HepG2 (cell line): Measurements from ENCODE around the gene ZC3H4. TPM values are rescaled to one million over a fixed set of nuclear protein-coding genes. Genes with fewer than 3 reads are reported as not detected.

Experiments
- HMGA1 ChIP-seq: sonication (generic); formaldehyde crosslinking; conservative IDR thresholded peaks from 2 replicates; pipeline ENCODE4 v1.4.0; 2020; ENCODE audit warnings: missing genetic modification reagents
- HNF1B ChIP-seq: sonication (generic); formaldehyde crosslinking; IDR thresholded peaks from 2 replicates; pipeline ENCODE4 v1.5.1; 2020; ENCODE audit warnings: mild to moderate bottlenecking, moderate library complexity, missing genetic modification reagents
- KDM5A ChIP-seq: fragments of 200-600 bp; sonication (generic); IDR thresholded peaks from 2 replicates; pipeline ENCODE4 v1.7.0; 2018; ENCODE audit warnings: antibody characterized with exemption, mild to moderate bottlenecking, low read length, borderline replicate concordance
- MIER3 ChIP-seq: IDR thresholded peaks from 2 replicates; pipeline ENCODE4 v1.6.1; 2016; ENCODE audit warnings: missing compliant biosample characterization, borderline replicate concordance
- NFATC3 ChIP-seq: sonication (generic); formaldehyde crosslinking; IDR thresholded peaks from 2 replicates; pipeline ENCODE4 v1.5.1; 2020; ENCODE audit warnings: mild to moderate bottlenecking, missing genetic modification reagents
- SALL1 ChIP-seq: sonication (generic); formaldehyde crosslinking; IDR thresholded peaks from 2 replicates; pipeline ENCODE4 v1.8.0; 2022; ENCODE audit warnings: mild to moderate bottlenecking, missing genetic modification reagents
- ZFY ChIP-seq: sonication (generic); formaldehyde crosslinking; IDR thresholded peaks from 2 replicates; pipeline ENCODE4 v1.4.0; 2020; ENCODE audit warnings: missing genetic modification reagents
- ZNF362 ChIP-seq: sonication (generic); formaldehyde crosslinking; IDR thresholded peaks from 2 replicates; pipeline ENCODE4 v1.4.0; 2020; ENCODE audit warnings: missing genetic modification reagents, mild to moderate bottlenecking, borderline replicate concordance
- ZNF609 ChIP-seq: sonication (generic); formaldehyde crosslinking; IDR thresholded peaks from 2 replicates; pipeline ENCODE4 v1.4.0; 2020; ENCODE audit warnings: mild to moderate bottlenecking, missing genetic modification reagents, borderline replicate concordance
- ZNF672 ChIP-seq: sonication (generic); formaldehyde crosslinking; IDR thresholded peaks from 2 replicates; pipeline ENCODE4 v1.8.1; 2022; ENCODE audit warnings: missing genetic modification reagents
- ZNF7 ChIP-seq: IDR thresholded peaks from 2 replicates; pipeline ENCODE4 v1.6.1; 2016; ENCODE audit warnings: missing biosample characterization, missing genetic modification reagents
- ZNF850 ChIP-seq: sonication (generic); formaldehyde crosslinking; conservative IDR thresholded peaks from 2 replicates; pipeline ENCODE4 v1.9.0; 2021; ENCODE audit warnings: mild to moderate bottlenecking, missing genetic modification reagents
- polyA plus RNA-seq, 8 experiments: library from polyadenylated mRNA; depleted of rRNA in 3 of 8; stranded (reverse) in 7 of 8; unstranded in 1 of 8; fragments of >200 nt; fragmentation: Illumina TruSeq in 4 of 8; extraction: Trizol in 4 of 8; gene quantifications; 2 replicates each; pipeline versions ENCODE4 v1.2.1 to v1.2.3, GENCODE V29; 2011 to 2016; ENCODE audit warnings: low read depth in 4 of 8, missing spikeins in 1 of 8, mixed read lengths in 1 of 8; ENCODE audit not compliant: insufficient read depth in 1 of 8
- total RNA-seq, 5 experiments: library from RNA; depleted of rRNA; stranded (reverse); fragments of >200 nt; fragmentation: Illumina TruSeq; extraction: Trizol; gene quantifications; 2 replicates each; pipeline ENCODE4 v1.2.3, GENCODE V29; 2016; ENCODE audit warnings: low read depth in 1 of 5
- TF ChIP-seq, protein P1 (sequence below), 2 experiments: sonication (generic) in 1 of 2; formaldehyde crosslinking in 1 of 2; IDR thresholded peaks; 2 replicates each; pipeline versions ENCODE4 v1.4.0 to v1.6.1; 2016 to 2020; ENCODE audit warnings: borderline replicate concordance in 1 of 2, low read depth in 1 of 2, mild to moderate bottlenecking in 1 of 2, missing genetic modification reagents in 1 of 2
- TF ChIP-seq, protein P2 (sequence below): sonication (generic); formaldehyde crosslinking; IDR thresholded peaks from 2 replicates; pipeline ENCODE4 v1.5.0; 2020; ENCODE audit warnings: mild to moderate bottlenecking, missing genetic modification reagents

ZC3H4 gene
- total and polyA plus RNA-seq, 2 of the 13 experiments (the other 11 are each of a cell fraction or from before 2014, with no cell fraction given): 1.8 to 10.7 TPM

DNA sequence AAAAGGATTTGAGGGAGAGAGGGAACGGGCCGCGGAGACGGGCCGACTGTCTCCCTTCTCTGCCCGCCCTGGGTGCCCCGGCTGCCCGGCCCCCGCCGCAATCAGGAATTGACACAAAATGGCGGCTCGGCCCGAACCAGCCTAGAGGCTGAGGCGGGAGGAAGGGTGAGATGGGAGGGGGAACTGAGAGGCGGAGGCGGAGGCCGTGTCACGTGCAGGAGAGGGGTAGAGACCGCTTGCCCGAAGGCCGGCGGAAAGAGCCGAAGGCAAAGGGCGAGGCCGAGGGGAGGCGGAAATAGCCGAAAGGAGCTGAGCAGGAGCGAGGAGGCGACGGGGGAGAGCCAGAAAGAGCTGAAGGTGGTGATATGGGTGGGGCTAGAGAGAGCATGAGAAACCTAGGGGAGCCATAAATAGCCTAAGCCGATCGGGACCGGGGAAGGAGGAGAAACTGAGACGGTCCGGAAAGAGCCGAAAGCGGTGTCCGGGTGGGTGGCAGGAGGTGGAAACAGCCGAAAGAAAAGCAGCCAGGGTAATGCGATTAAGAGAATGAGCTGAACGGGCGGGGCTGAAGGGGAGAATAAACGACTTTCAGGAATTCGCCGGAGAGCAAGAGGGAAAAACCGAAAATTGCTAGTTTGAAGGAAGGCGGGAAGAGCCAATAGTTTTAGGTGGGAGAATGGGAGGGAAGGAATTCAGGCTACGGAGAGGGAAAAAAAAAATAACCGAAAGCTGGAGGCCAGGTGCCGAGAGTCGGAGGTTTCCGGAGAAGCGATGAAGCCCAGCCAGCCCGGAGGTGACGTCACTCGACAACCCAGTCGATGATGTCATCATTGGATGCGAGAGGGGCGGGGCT lies at the start of gene ZC3H4 (continued):
- TF ChIP-seq, protein P1, sequence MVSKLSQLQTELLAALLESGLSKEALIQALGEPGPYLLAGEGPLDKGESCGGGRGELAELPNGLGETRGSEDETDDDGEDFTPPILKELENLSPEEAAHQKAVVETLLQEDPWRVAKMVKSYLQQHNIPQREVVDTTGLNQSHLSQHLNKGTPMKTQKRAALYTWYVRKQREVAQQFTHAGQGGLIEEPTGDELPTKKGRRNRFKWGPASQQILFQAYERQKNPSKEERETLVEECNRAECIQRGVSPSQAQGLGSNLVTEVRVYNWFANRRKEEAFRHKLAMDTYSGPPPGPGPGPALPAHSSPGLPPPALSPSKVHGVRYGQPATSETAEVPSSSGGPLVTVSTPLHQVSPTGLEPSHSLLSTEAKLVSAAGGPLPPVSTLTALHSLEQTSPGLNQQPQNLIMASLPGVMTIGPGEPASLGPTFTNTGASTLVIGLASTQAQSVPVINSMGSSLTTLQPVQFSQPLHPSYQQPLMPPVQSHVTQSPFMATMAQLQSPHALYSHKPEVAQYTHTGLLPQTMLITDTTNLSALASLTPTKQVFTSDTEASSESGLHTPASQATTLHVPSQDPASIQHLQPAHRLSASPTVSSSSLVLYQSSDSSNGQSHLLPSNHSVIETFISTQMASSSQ (IDR thresholded peaks at IDR 0.05; ENCODE audit: low read depth): no peak
- TF ChIP-seq, protein P1 (CRISPR knock-in tag; IDR thresholded peaks at IDR 0.05; ENCODE audit: borderline replicate concordance): no peak; the same call in 1 of the 2 replicates
- peak; percentile 30; the same call in 1 of the 2 replicates for TF ChIP-seq ZNF362 (CRISPR knock-in tag)
- no peak for TF ChIP-seq ZNF7 (CRISPR knock-in tag)
- TF ChIP-seq ZNF609 (CRISPR knock-in tag): 0 out of 2 replicates have a peak, but pooled peaks have one; percentile 6
- no peak for TF ChIP-seq ZNF672
- TF ChIP-seq HMGA1 (CRISPR knock-in tag): no peak
- TF ChIP-seq ZFY (CRISPR knock-in tag): peak; percentile 81
- peak; percentile 66; the same call in 1 of the 2 replicates for TF ChIP-seq KDM5A
- TF ChIP-seq, protein P2, sequence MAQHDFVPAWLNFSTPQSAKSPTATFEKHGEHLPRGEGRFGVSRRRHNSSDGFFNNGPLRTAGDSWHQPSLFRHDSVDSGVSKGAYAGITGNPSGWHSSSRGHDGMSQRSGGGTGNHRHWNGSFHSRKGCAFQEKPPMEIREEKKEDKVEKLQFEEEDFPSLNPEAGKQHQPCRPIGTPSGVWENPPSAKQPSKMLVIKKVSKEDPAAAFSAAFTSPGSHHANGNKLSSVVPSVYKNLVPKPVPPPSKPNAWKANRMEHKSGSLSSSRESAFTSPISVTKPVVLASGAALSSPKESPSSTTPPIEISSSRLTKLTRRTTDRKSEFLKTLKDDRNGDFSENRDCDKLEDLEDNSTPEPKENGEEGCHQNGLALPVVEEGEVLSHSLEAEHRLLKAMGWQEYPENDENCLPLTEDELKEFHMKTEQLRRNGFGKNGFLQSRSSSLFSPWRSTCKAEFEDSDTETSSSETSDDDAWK (CRISPR knock-in tag): no peak
- TF ChIP-seq MIER3 (CRISPR knock-in tag): peak; percentile 61
- no peak for TF ChIP-seq NFATC3 (CRISPR knock-in tag)
- TF ChIP-seq HNF1B: 0 out of 2 replicates have a peak, but pooled peaks have one; percentile 23
- TF ChIP-seq SALL1 (CRISPR knock-in tag): peak; percentile 78
- no peak for TF ChIP-seq ZNF850
